ENCODE data around the gene GRAP. TPM values are rescaled to one million over a fixed set of nuclear protein-coding genes. Genes with fewer than 3 reads are reported as not detected.
A peak's percentile ranks its signal among the peaks of the same experiment; 100 is the strongest.

GRAP gene
- total RNA-seq, 1 donor from 2014 or later = 50.2 TPM

GRCh38 chr17:19005137-19005773 lies 41.5 kb downstream of the GRAP start:
- no peak overlapping the region for H3K4me3 Mint-ChIP-seq (ENCODE audit: unreplicated experiment)
- TF ChIP-seq CTCF (IDR thresholded peaks at IDR 0.05; ENCODE audit: unreplicated experiment) = no peak
- H3K36me3 Mint-ChIP-seq (ENCODE audit: low read depth, unreplicated experiment) = peaks cover 4% of the 10 kb centered on the region
- no peak for DNase-seq (ENCODE audit: low spot score)
- no peaks in the 10 kb centered on the region for H3K9me3 Mint-ChIP-seq (ENCODE audit: unreplicated experiment)
- no peaks in the 10 kb centered on the region for H3K27me3 Mint-ChIP-seq (ENCODE audit: unreplicated experiment)
- no peak overlapping the region for H3K27ac Mint-ChIP-seq (ENCODE audit: unreplicated experiment)
- H3K4me1 Mint-ChIP-seq (ENCODE audit: unreplicated experiment) = no peaks in the 10 kb centered on the region

GRCh38 chr17:19004421-19005136 lies 42.2 kb downstream of the GRAP start, which contains the start of gene FAM83G:
Gene FAM83G, minus strand, starts transcription at chr17:19004764. Its CDS starts 723 bp downstream, at chr17:19004041.
- no peak for TF ChIP-seq CTCF (IDR thresholded peaks at IDR 0.05; ENCODE audit: unreplicated experiment)
- H3K27me3 Mint-ChIP-seq (ENCODE audit: unreplicated experiment) = no peaks in the 10 kb centered on the region
- H3K9me3 Mint-ChIP-seq (ENCODE audit: unreplicated experiment) = no peaks in the 10 kb centered on the region
- H3K4me1 Mint-ChIP-seq (ENCODE audit: unreplicated experiment) = no peaks in the 10 kb centered on the region
- DNase-seq (ENCODE audit: low spot score) = peak; percentile 32
- no peak within 1 kb of the TSS for H3K27ac Mint-ChIP-seq (ENCODE audit: unreplicated experiment)
- peaks cover under 1% of the 10 kb centered on the region for H3K36me3 Mint-ChIP-seq (ENCODE audit: low read depth, unreplicated experiment)
- H3K4me3 Mint-ChIP-seq (ENCODE audit: unreplicated experiment) = peak within 1 kb of the TSS; percentile 87

- no peak for TF ChIP-seq CTCF (IDR thresholded peaks at IDR 0.05; ENCODE audit: unreplicated experiment)
- no peaks in the 10 kb centered on the region for H3K9me3 Mint-ChIP-seq (ENCODE audit: unreplicated experiment)
- no peaks in the 10 kb centered on the region for H3K27me3 Mint-ChIP-seq (ENCODE audit: unreplicated experiment)
- no peaks in the 10 kb centered on the region for H3K36me3 Mint-ChIP-seq (ENCODE audit: low read depth, unreplicated experiment)
- peak overlapping the region; percentile 87 for H3K4me3 Mint-ChIP-seq (ENCODE audit: unreplicated experiment)
- H3K4me1 Mint-ChIP-seq (ENCODE audit: unreplicated experiment) = no peaks in the 10 kb centered on the region
- no peak overlapping the region for H3K27ac Mint-ChIP-seq (ENCODE audit: unreplicated experiment)
- DNase-seq (ENCODE audit: low spot score) = no peak
Measured at GRCh38 chr17:19003543-19004420, 43.0 kb downstream of the GRAP start.

GRCh38 chr17:19002805-19003542 lies 43.8 kb downstream of the GRAP start:
- Mint-ChIP-seq H3K27ac (ENCODE audit: unreplicated experiment) (no peak overlapping the region), H3K9me3 (ENCODE audit: unreplicated experiment) (no peaks in the 10 kb centered on the region), H3K36me3 (ENCODE audit: low read depth, unreplicated experiment) (no peaks in the 10 kb centered on the region), H3K27me3 (ENCODE audit: unreplicated experiment) (no peaks in the 10 kb centered on the region), H3K4me3 (ENCODE audit: unreplicated experiment) (no peak overlapping the region), H3K4me1 (ENCODE audit: unreplicated experiment) (no peaks in the 10 kb centered on the region)
- no peak for TF ChIP-seq CTCF (IDR thresholded peaks at IDR 0.05; ENCODE audit: unreplicated experiment)
- DNase-seq (ENCODE audit: low spot score) = no peak

All from endothelial cell (in vitro differentiated cells).